ENCODE results near the gene SENP3. TPM values are rescaled to one million over a fixed set of nuclear protein-coding genes. Genes with fewer than 3 reads are reported as not detected.
A peak's percentile ranks its signal among the peaks of the same experiment; 100 is the strongest.

The SENP3 gene
- total and polyA plus RNA-seq, 2 of the 13 experiments (the other 11 are each of a cell fraction or from before 2014, with no cell fraction given) = 55.8 to 75.4 TPM

GRCh38 chr17:7557775-7558543, 3.8 kb upstream of the SENP3 start (continued):
- no peak for TF ChIP-seq KIAA2018 (CRISPR knock-in tag; IDR thresholded peaks at IDR 0.05; ENCODE audit: borderline replicate concordance)
- TF ChIP-seq ZNF577 (CRISPR knock-in tag; IDR thresholded peaks at IDR 0.05; ENCODE audit: borderline replicate concordance, low read depth) = no peak
- TF ChIP-seq TAF1 (CRISPR knock-in tag; IDR thresholded peaks at IDR 0.05) = no peak; the same call in 1 of the 2 replicates
- no peak for TF ChIP-seq NCOA5 (CRISPR knock-in tag; IDR thresholded peaks at IDR 0.05)
- TF ChIP-seq TBX2 (CRISPR knock-in tag; IDR thresholded peaks at IDR 0.05; ENCODE audit: borderline replicate concordance) = no peak; the same call in 1 of the 2 replicates
- no peak for TF ChIP-seq EEA1 (CRISPR knock-in tag; IDR thresholded peaks at IDR 0.05; ENCODE audit: borderline replicate concordance)
- TF ChIP-seq RAD51 (IDR thresholded peaks at IDR 0.05; ENCODE audit: borderline replicate concordance) = no peak
- TF ChIP-seq NAIF1 (CRISPR knock-in tag; IDR thresholded peaks at IDR 0.05; ENCODE audit: borderline replicate concordance) = no peak
- TF ChIP-seq RFX5 (IDR thresholded peaks at IDR 0.05; ENCODE audit: low read depth, low read length) = no peak
- no peak for TF ChIP-seq ISL2 (CRISPR knock-in tag; IDR thresholded peaks at IDR 0.05)
- TF ChIP-seq SNAPC2 (CRISPR knock-in tag; IDR thresholded peaks at IDR 0.05) = no peak
- TF ChIP-seq ZNF790 (CRISPR knock-in tag; IDR thresholded peaks at IDR 0.05; ENCODE audit: borderline replicate concordance) = no peak
- no peak for TF ChIP-seq ZNF576 (CRISPR knock-in tag; IDR thresholded peaks at IDR 0.05)
- TF ChIP-seq HMG20A (CRISPR knock-in tag; IDR thresholded peaks at IDR 0.05; ENCODE audit: borderline replicate concordance) = no peak
- 0 out of 2 replicates have a peak, but pooled peaks have one; percentile 32 for TF ChIP-seq ZFP1 (CRISPR knock-in tag; IDR thresholded peaks at IDR 0.05)
- TF ChIP-seq ZFP62 (CRISPR knock-in tag; IDR thresholded peaks at IDR 0.05) = no peak
- TF ChIP-seq ZNF280D (CRISPR knock-in tag; IDR thresholded peaks at IDR 0.05) = no peak
- TF ChIP-seq ZNF326 (CRISPR knock-in tag; IDR thresholded peaks at IDR 0.05; ENCODE audit: borderline replicate concordance) = no peak
- no peak for TF ChIP-seq NR1H2 (CRISPR knock-in tag; IDR thresholded peaks at IDR 0.05; ENCODE audit: borderline replicate concordance, low read depth)
